ENCODE data around the gene MARVELD3. TPM values are rescaled to one million over a fixed set of nuclear protein-coding genes. Genes with fewer than 3 reads are reported as not detected.
"Not testable (repeated sequence)": the region's sequence is repeated elsewhere in the genome, so short reads cannot be mapped to it uniquely, and the experiment has no call there.

Gene MARVELD3
- total RNA-seq, 2 experiments from 2014 or later = not detected

GRCh38 chr16:71595340-71595826 is 30.6 kb upstream of the MARVELD3 start:
- H3K27ac Mint-ChIP-seq; H3K36me3 Mint-ChIP-seq; POLR2A ChIA-PET; CTCF ChIA-PET; H3K4me3 Mint-ChIP-seq; intact Hi-C loops (cut with micrococcal nuclease); DNase-seq; H3K4me1 Mint-ChIP-seq (ENCODE audit: low read depth); H3K9me3 Mint-ChIP-seq: not testable (repeated sequence)
- H3K27me3 Mint-ChIP-seq = peaks cover 19% of the 10 kb centered on the region

- intact Hi-C loops (cut with micrococcal nuclease); H3K27ac Mint-ChIP-seq; H3K9me3 Mint-ChIP-seq; H3K4me3 Mint-ChIP-seq; H3K36me3 Mint-ChIP-seq; H3K4me1 Mint-ChIP-seq (ENCODE audit: low read depth); POLR2A ChIA-PET; CTCF ChIA-PET; DNase-seq: not testable (repeated sequence)
- peaks cover 12% of the 10 kb centered on the region for H3K27me3 Mint-ChIP-seq
Observed at GRCh38 chr16:71598426-71598825, 27.6 kb upstream of the MARVELD3 start.

- no peaks in the 10 kb centered on the region for H3K4me1 Mint-ChIP-seq (ENCODE audit: low read depth)
- H3K4me3 Mint-ChIP-seq = no peak overlapping the region
- intact Hi-C loops (cut with micrococcal nuclease) = no loop called here
- H3K9me3 Mint-ChIP-seq = no peaks in the 10 kb centered on the region
- CTCF ChIA-PET = no interaction called here
- H3K36me3 Mint-ChIP-seq = no peaks in the 10 kb centered on the region
- peaks cover 2% of the 10 kb centered on the region for H3K27me3 Mint-ChIP-seq
- DNase-seq = no peak
- POLR2A ChIA-PET = no interaction called here
- no peak overlapping the region for H3K27ac Mint-ChIP-seq
Observed at GRCh38 chr16:71600822-71601221, 25.2 kb upstream of the MARVELD3 start.

GRCh38 chr16:71609066-71609465 is 16.9 kb upstream of the MARVELD3 start:
- ChIA-PET POLR2A (no interaction called here), CTCF (interaction anchor here (0.6 to 4.3 kb wide), 5 partner anchors 9 to 196 kb away, joined by 3 to 97 read pairs (median 30); no protein-coding TSS in a partner anchor)
- no peak for DNase-seq
- Mint-ChIP-seq H3K9me3 (no peaks in the 10 kb centered on the region), H3K27ac (no peak overlapping the region), H3K4me3 (no peak overlapping the region), H3K36me3 (no peaks in the 10 kb centered on the region), H3K4me1 (ENCODE audit: low read depth) (peaks cover 9% of the 10 kb centered on the region), H3K27me3 (peaks cover 17% of the 10 kb centered on the region)
- intact Hi-C loops (cut with micrococcal nuclease) = no loop called here

- Mint-ChIP-seq H3K27me3 (peaks cover 17% of the 10 kb centered on the region), H3K9me3 (no peaks in the 10 kb centered on the region), H3K4me3 (no peak overlapping the region), H3K27ac (no peak overlapping the region), H3K36me3 (no peaks in the 10 kb centered on the region), H3K4me1 (ENCODE audit: low read depth) (peaks cover 9% of the 10 kb centered on the region)
- DNase-seq = no peak
- intact Hi-C loops (cut with micrococcal nuclease) = loop anchor here (2.0 kb wide), 2 partner anchors 126 to 198 kb away; no protein-coding TSS in a partner anchor
- POLR2A ChIA-PET = interaction anchor here (0.6 kb wide), 1 partner anchor 1310 kb away, joined by 3 read pairs; no protein-coding TSS in a partner anchor
- CTCF ChIA-PET = interaction anchor here (0.6 to 4.3 kb wide), 56 partner anchors 9 to 807 kb away, joined by 3 to 97 read pairs (median 4); partner anchors contain the start of gene ZNF23
Observed at GRCh38 chr16:71610447-71610846, 15.5 kb upstream of the MARVELD3 start.

- Mint-ChIP-seq H3K36me3 (no peaks in the 10 kb centered on the region), H3K9me3 (no peaks in the 10 kb centered on the region), H3K27me3 (peaks cover 19% of the 10 kb centered on the region), H3K4me1 (ENCODE audit: low read depth) (peaks cover 9% of the 10 kb centered on the region), H3K27ac (no peak overlapping the region), H3K4me3 (no peak overlapping the region)
- DNase-seq = peak; percentile 85
- ChIA-PET CTCF (interaction anchor here (0.6 to 4.3 kb wide), 61 partner anchors 9 to 808 kb away, joined by 3 to 97 read pairs (median 4); partner anchors contain the start of gene ZNF23), POLR2A (interaction anchor here (0.6 to 0.7 kb wide), 2 partner anchors 562 to 1310 kb away, joined by 3 read pairs; no protein-coding TSS in a partner anchor)
- intact Hi-C loops (cut with micrococcal nuclease) = loop anchor here (1.0 to 2.0 kb wide), 5 partner anchors 46 to 350 kb away; no protein-coding TSS in a partner anchor
Observed at GRCh38 chr16:71610936-71611871, 14.8 kb upstream of the MARVELD3 start.

- DNase-seq; CTCF ChIA-PET; H3K36me3 Mint-ChIP-seq; H3K4me3 Mint-ChIP-seq; H3K9me3 Mint-ChIP-seq; intact Hi-C loops (cut with micrococcal nuclease); POLR2A ChIA-PET; H3K4me1 Mint-ChIP-seq (ENCODE audit: low read depth); H3K27ac Mint-ChIP-seq: not testable (repeated sequence)
- peaks cover 17% of the 10 kb centered on the region for H3K27me3 Mint-ChIP-seq
Observed at GRCh38 chr16:71614956-71615355, 11.0 kb upstream of the MARVELD3 start.

- Mint-ChIP-seq H3K27me3 (peaks cover 4% of the 10 kb centered on the region), H3K27ac (no peak overlapping the region), H3K4me3 (no peak overlapping the region), H3K9me3 (no peaks in the 10 kb centered on the region), H3K36me3 (no peaks in the 10 kb centered on the region), H3K4me1 (ENCODE audit: low read depth) (peaks cover 7% of the 10 kb centered on the region)
- no peak for DNase-seq
- ChIA-PET CTCF (interaction anchor here (0.6 kb wide), 3 partner anchors 10 to 79 kb away, joined by 3 to 4 read pairs (median 3); no protein-coding TSS in a partner anchor), POLR2A (no interaction called here)
- intact Hi-C loops (cut with micrococcal nuclease) = no loop called here
Observed at GRCh38 chr16:71618429-71618828, 7.6 kb upstream of the MARVELD3 start.

GRCh38 chr16:71622088-71622487 is 3.9 kb upstream of the MARVELD3 start:
- H3K9me3 Mint-ChIP-seq = no peaks in the 10 kb centered on the region
- ChIA-PET CTCF (interaction anchor here (1.4 to 5.5 kb wide), 2 partner anchors 12 to 122 kb away, joined by 4 to 30 read pairs; no protein-coding TSS in a partner anchor), POLR2A (no interaction called here)
- H3K27me3 Mint-ChIP-seq = peaks cover 5% of the 10 kb centered on the region
- H3K4me3 Mint-ChIP-seq = no peak overlapping the region
- no peaks in the 10 kb centered on the region for H3K36me3 Mint-ChIP-seq
- no peak for DNase-seq
- H3K4me1 Mint-ChIP-seq (ENCODE audit: low read depth) = peaks cover 7% of the 10 kb centered on the region
- intact Hi-C loops (cut with micrococcal nuclease) = no loop called here
- H3K27ac Mint-ChIP-seq = no peak overlapping the region

- Mint-ChIP-seq H3K4me3 (no peak overlapping the region), H3K36me3 (no peaks in the 10 kb centered on the region), H3K27me3 (peaks cover 5% of the 10 kb centered on the region), H3K9me3 (no peaks in the 10 kb centered on the region), H3K4me1 (ENCODE audit: low read depth) (peaks cover 7% of the 10 kb centered on the region), H3K27ac (no peak overlapping the region)
- POLR2A ChIA-PET = no interaction called here
- CTCF ChIA-PET = interaction anchor here (0.7 to 5.5 kb wide), 2 partner anchors 10 to 13 kb away, joined by 3 to 30 read pairs; no protein-coding TSS in a partner anchor
- DNase-seq = no peak
- intact Hi-C loops (cut with micrococcal nuclease) = no loop called here
Observed at GRCh38 chr16:71623597-71623996, 2.4 kb upstream of the MARVELD3 start.

- no peaks in the 10 kb centered on the region for H3K36me3 Mint-ChIP-seq
- POLR2A ChIA-PET = no interaction called here
- peaks cover 5% of the 10 kb centered on the region for H3K27me3 Mint-ChIP-seq
- DNase-seq = no peak
- CTCF ChIA-PET = interaction anchor here (5.5 kb wide), 1 partner anchor 15 kb away, joined by 30 read pairs; no protein-coding TSS in a partner anchor
- peaks cover 7% of the 10 kb centered on the region for H3K4me1 Mint-ChIP-seq (ENCODE audit: low read depth)
- no peak overlapping the region for H3K4me3 Mint-ChIP-seq
- intact Hi-C loops (cut with micrococcal nuclease) = no loop called here
- H3K9me3 Mint-ChIP-seq = no peaks in the 10 kb centered on the region
- no peak overlapping the region for H3K27ac Mint-ChIP-seq
Observed at GRCh38 chr16:71625113-71625850, 702 bp upstream of the MARVELD3 start.

GRCh38 chr16:71626858-71627213 is 852 bp downstream of the MARVELD3 start:
- H3K36me3 Mint-ChIP-seq = no peaks in the 10 kb centered on the region
- no peak overlapping the region for H3K27ac Mint-ChIP-seq
- H3K27me3 Mint-ChIP-seq = peaks cover 5% of the 10 kb centered on the region
- peaks cover 5% of the 10 kb centered on the region for H3K4me1 Mint-ChIP-seq (ENCODE audit: low read depth)
- intact Hi-C loops (cut with micrococcal nuclease) = no loop called here
- no peak overlapping the region for H3K4me3 Mint-ChIP-seq
- DNase-seq = no peak
- POLR2A ChIA-PET = no interaction called here
- CTCF ChIA-PET = no interaction called here
- no peaks in the 10 kb centered on the region for H3K9me3 Mint-ChIP-seq
